HepG2 (cell line): Measurements from ENCODE around the gene FBXL7. TPM values are rescaled to one million over a fixed set of nuclear protein-coding genes. Genes with fewer than 3 reads are reported as not detected.

ENCODE experiments used
- ATAC-seq: fragments of 200-7000 bp; cut with Tn5 transposase; 3 replicates; pipeline ENCODE4 v1.9.1; 2020; ENCODE audit warnings: mild to moderate bottlenecking, moderate library complexity
- BruUV-seq: library from RNA; stranded (reverse); fragments of 400-500 nt; replicated peaks from 2 replicates; lab custom pipeline; 2021; lab: Mats Ljungman, UMichigan
- CTCF ChIA-PET: fragments of 300-600 bp; formaldehyde crosslinking; extraction: SDS; loops from one replicate; lab custom pipeline; 2021; ENCODE audit warnings: low total read pairs, inconsistent platforms, low intra/inter-chr PET ratio; lab: Yijun Ruan, JAX
- POLR2A ChIA-PET: fragments of 350-600 bp; sonication (Branson Sonifier 250); formaldehyde crosslinking; loops from one replicate; lab custom pipeline; 2020; ENCODE audit warnings: antibody characterized with exemption, inconsistent platforms; lab: Yijun Ruan, JAX
- DNase-seq: peaks from one replicate; pipeline ENCODE4 v3.0.0-alpha.2; 2015; ENCODE audit warnings: low spot score
- FAIRE-seq: peaks from 3 replicates; lab custom pipeline; 2011; peaks lifted over from hg19 to GRCh38; lab: Jason Lieb, UNC
- H2AFZ ChIP-seq: one replicate; pipeline ENCODE4 v1.6.1; 2011; ENCODE audit warnings: low read length, inconsistent platforms
- H3K27ac ChIP-seq: fragments of 300-600 bp; 3 replicates; pipeline ENCODE4 v1.8.0; 2011; ENCODE audit warnings: mixed run types, mild to moderate bottlenecking, mixed read lengths, low read length, inconsistent platforms; ENCODE audit not compliant: insufficient read depth; ENCODE audit errors: extremely low read length
- H3K27me3 ChIP-seq, 2 experiments: fragments of 200-600 bp in 1 of 2; 2 replicates in 1 of 2; 3 replicates in 1 of 2; pipeline versions ENCODE4 v1.6.0 to v1.8.0; 2011; ENCODE audit warnings: low read length in 2 of 2, mild to moderate bottlenecking in 2 of 2, moderate library complexity in 2 of 2, inconsistent platforms in 1 of 2; ENCODE audit not compliant: insufficient read depth in 2 of 2, control insufficient read depth in 1 of 2
- H3K36me3 ChIP-seq, 2 experiments: fragments of 200-600 bp in 1 of 2; replicated peaks in 1 of 2; 2 replicates in 1 of 2; 3 replicates in 1 of 2; pipeline versions ENCODE4 v1.5.1 to v1.8.0; 2011; ENCODE audit warnings: low read length in 2 of 2, inconsistent platforms in 1 of 2; ENCODE audit not compliant: insufficient read depth in 2 of 2, control insufficient read depth in 1 of 2
- H3K4me1 ChIP-seq: 2 replicates; pipeline ENCODE4 v1.5.1; 2012; ENCODE audit warnings: low read length, inconsistent platforms; ENCODE audit not compliant: insufficient read depth
- H3K4me2 ChIP-seq: 2 replicates; pipeline ENCODE4 v1.6.0; 2011; ENCODE audit warnings: low read depth, low read length, inconsistent platforms
- H3K4me3 ChIP-seq, 3 experiments: fragments of 200-600 bp in 1 of 3; sonication (generic), shearing (Covaris generic) in 1 of 3; replicated peaks in 1 of 3; 2 replicates each; pipeline ENCODE4 v1.5.1; 2011 to 2016; ENCODE audit warnings: low read length in 3 of 3, inconsistent platforms in 2 of 3, low read depth in 2 of 3, mild to moderate bottlenecking in 2 of 3, control low read depth in 1 of 3, mixed read lengths in 1 of 3; ENCODE audit not compliant: insufficient read depth in 1 of 3
- H3K79me2 ChIP-seq: one replicate; pipeline ENCODE4 v1.6.1; 2011; ENCODE audit warnings: low read length, inconsistent platforms; ENCODE audit not compliant: insufficient read depth
- H3K9ac ChIP-seq: 2 replicates; pipeline ENCODE4 v1.6.0; 2011; ENCODE audit warnings: mild to moderate bottlenecking, low read depth, low read length, inconsistent platforms; ENCODE audit not compliant: insufficient read depth
- H3K9me3 ChIP-seq: 2 replicates; pipeline ENCODE4 v1.5.1; 2012; ENCODE audit warnings: mild to moderate bottlenecking, low read length
- H4K20me1 ChIP-seq: 2 replicates; pipeline ENCODE4 v1.6.0; 2011; ENCODE audit warnings: inconsistent platforms, mild to moderate bottlenecking, low read length, moderate library complexity; ENCODE audit not compliant: insufficient read depth
- CEBPB ChIP-seq: IDR thresholded peaks from 2 replicates; pipeline ENCODE4 v1.6.1; 2011; ENCODE audit warnings: low read depth, low read length, improper control_type of control experiment, borderline replicate concordance
- MAFK ChIP-seq, 2 experiments: IDR thresholded peaks in 1 of 2; conservative IDR thresholded peaks in 1 of 2; 2 replicates each; pipeline ENCODE4 v1.6.1; 2011; ENCODE audit warnings: improper control_type of control experiment in 2 of 2, low read length in 2 of 2
- ZNF296 ChIP-seq: sonication (generic); formaldehyde crosslinking; conservative IDR thresholded peaks from 2 replicates; pipeline ENCODE4 v1.5.0; 2020; ENCODE audit warnings: mild to moderate bottlenecking, missing genetic modification reagents
- WGBS: methylation state at CpG from one replicate; pipeline ENCODE4 v1.1.6; 2017; ENCODE audit warnings: low lambda C conversion rate; 5-methylcytosine and 5-hydroxymethylcytosine counted together
- in situ Hi-C: cut with HindIII; loops from 2 replicates; pipeline ENCODE4 v1.10.0; 2017; ENCODE audit warnings: low pct_unique_long_range_greater_than_20kb; ENCODE audit not compliant: extremely low pct_ligation_motif_present
- intact Hi-C: fragments of 100-400 bp; cut with micrococcal nuclease; formaldehyde crosslinking; loops from one replicate; pipeline ENCODE4 v1.10.0; 2022; ENCODE audit not compliant: unreplicated experiment
- polyA plus RNA-seq, 8 experiments: library from polyadenylated mRNA; depleted of rRNA in 3 of 8; stranded (reverse) in 7 of 8; unstranded in 1 of 8; fragments of >200 nt; fragmentation: Illumina TruSeq in 4 of 8; extraction: Trizol in 4 of 8; gene quantifications; 2 replicates each; pipeline versions ENCODE4 v1.2.1 to v1.2.3, GENCODE V29; 2011 to 2016; ENCODE audit warnings: low read depth in 4 of 8, missing spikeins in 1 of 8, mixed read lengths in 1 of 8; ENCODE audit not compliant: insufficient read depth in 1 of 8
- total RNA-seq, 5 experiments: library from RNA; depleted of rRNA; stranded (reverse); fragments of >200 nt; fragmentation: Illumina TruSeq; extraction: Trizol; gene quantifications; 2 replicates each; pipeline ENCODE4 v1.2.3, GENCODE V29; 2016; ENCODE audit warnings: low read depth in 1 of 5
- TF ChIP-seq, protein P1 (sequence below): IDR thresholded peaks from 2 replicates; pipeline ENCODE4 v1.6.1; 2016
- TF ChIP-seq, protein P2 (sequence below): sonication (generic); formaldehyde crosslinking; conservative IDR thresholded peaks from 2 replicates; pipeline ENCODE4 v1.4.0; 2020; ENCODE audit warnings: missing genetic modification reagents

The FBXL7 gene
- total and polyA plus RNA-seq, 2 of the 13 experiments (the other 11 are each of a cell fraction or from before 2014, with no cell fraction given): 0.07 TPM; not detected in 1

GRCh38 chr5:15601274-15601673 lies 101.3 kb downstream of the FBXL7 start:
- Histone ChIP-seq H4K20me1 (no peaks in the 10 kb centered on the region), H3K27me3 (no peaks in the 10 kb centered on the region; a peak in 1 of 5 replicates), H3K4me2 (no peak overlapping the region), H3K9me3 (no peaks in the 10 kb centered on the region), H3K4me3 (no peak overlapping the region), H2AFZ (no peak overlapping the region), H3K27ac (no peak overlapping the region), H3K4me1 (no peaks in the 10 kb centered on the region), H3K9ac (no peak overlapping the region), H3K79me2 (no peaks in the 10 kb centered on the region), H3K36me3 (no peaks in the 10 kb centered on the region)
- 0 out of 2 replicates have a peak, but pooled peaks have one; percentile 7 for TF ChIP-seq CEBPB
- no peak for TF ChIP-seq MAFK (conservative IDR thresholded peaks at IDR 0.05 in 1 of 2, IDR thresholded peaks at IDR 0.05 in 1 of 2; ENCODE audit: low read length in 2 of 2)
- TF ChIP-seq, protein P1, sequence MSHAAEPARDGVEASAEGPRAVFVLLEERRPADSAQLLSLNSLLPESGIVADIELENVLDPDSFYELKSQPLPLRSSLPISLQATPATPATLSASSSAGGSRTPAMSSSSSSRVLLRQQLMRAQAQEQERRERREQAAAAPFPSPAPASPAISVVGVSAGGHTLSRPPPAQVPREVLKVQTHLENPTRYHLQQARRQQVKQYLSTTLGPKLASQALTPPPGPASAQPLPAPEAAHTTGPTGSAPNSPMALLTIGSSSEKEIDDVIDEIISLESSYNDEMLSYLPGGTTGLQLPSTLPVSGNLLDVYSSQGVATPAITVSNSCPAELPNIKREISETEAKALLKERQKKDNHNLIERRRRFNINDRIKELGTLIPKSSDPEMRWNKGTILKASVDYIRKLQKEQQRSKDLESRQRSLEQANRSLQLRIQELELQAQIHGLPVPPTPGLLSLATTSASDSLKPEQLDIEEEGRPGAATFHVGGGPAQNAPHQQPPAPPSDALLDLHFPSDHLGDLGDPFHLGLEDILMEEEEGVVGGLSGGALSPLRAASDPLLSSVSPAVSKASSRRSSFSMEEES (CRISPR knock-in tag): no peak
- TF ChIP-seq ZNF296: no peak
- TF ChIP-seq, protein P2, sequence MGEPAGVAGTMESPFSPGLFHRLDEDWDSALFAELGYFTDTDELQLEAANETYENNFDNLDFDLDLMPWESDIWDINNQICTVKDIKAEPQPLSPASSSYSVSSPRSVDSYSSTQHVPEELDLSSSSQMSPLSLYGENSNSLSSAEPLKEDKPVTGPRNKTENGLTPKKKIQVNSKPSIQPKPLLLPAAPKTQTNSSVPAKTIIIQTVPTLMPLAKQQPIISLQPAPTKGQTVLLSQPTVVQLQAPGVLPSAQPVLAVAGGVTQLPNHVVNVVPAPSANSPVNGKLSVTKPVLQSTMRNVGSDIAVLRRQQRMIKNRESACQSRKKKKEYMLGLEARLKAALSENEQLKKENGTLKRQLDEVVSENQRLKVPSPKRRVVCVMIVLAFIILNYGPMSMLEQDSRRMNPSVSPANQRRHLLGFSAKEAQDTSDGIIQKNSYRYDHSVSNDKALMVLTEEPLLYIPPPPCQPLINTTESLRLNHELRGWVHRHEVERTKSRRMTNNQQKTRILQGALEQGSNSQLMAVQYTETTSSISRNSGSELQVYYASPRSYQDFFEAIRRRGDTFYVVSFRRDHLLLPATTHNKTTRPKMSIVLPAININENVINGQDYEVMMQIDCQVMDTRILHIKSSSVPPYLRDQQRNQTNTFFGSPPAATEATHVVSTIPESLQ (CRISPR knock-in tag): no peak
- no peak for ATAC-seq
- ChIA-PET POLR2A (no interaction called here), CTCF (no interaction called here)
- FAIRE-seq: no peak
- no peak for DNase-seq
- BruUV-seq: no TSS peak
- intact Hi-C loops (no loop called here), in situ Hi-C loops (no loop called here)
- WGBS: 15% methylated on average over 4 of the region's 4 CpGs
